Ovary (tissue), 9 donors: ENCODE data around the gene PEPD. TPM values are rescaled to one million over a fixed set of nuclear protein-coding genes. Genes with fewer than 3 reads are reported as not detected.

Source experiments
- DNase-seq, 5 donors: peaks; one replicate each; pipeline ENCODE4 v3.0.0-alpha.2; 2019 to 2020
- H3K27ac ChIP-seq, 2 donors: fragments of 200-600 bp; one replicate each; pipeline versions ENCODE4 v1.5.1 to v1.8.0; 2019 to 2022
- H3K27me3 ChIP-seq: fragments of 200-600 bp; one replicate; pipeline ENCODE4 v1.8.0; 2022
- H3K36me3 ChIP-seq: fragments of 200-600 bp; sonication (generic); one replicate; pipeline ENCODE4 v1.5.1; 2019
- H3K4me1 ChIP-seq: one replicate; pipeline ENCODE4 v1.8.1; 2013; ENCODE audit warnings: mild to moderate bottlenecking, moderate library complexity; ENCODE audit not compliant: insufficient read depth
- H3K4me3 ChIP-seq: fragments of 200-600 bp; sonication (generic); one replicate; pipeline ENCODE4 v1.5.1; 2017
- H3K9me3 ChIP-seq, 2 donors: fragments of 200-600 bp in 1 of 2; sonication (generic) in 1 of 2; one replicate each; pipeline versions ENCODE4 v1.5.1 to v1.8.1; 2013 to 2019; ENCODE audit warnings: mild to moderate bottlenecking in 1 of 2, moderate library complexity in 1 of 2
- EP300 ChIP-seq: sonication (generic); formaldehyde crosslinking; IDR thresholded peaks from one replicate; pipeline ENCODE4 v1.6.1; 2017; ENCODE audit warnings: antibody characterized with exemption
- POLR2A ChIP-seq: fragments of 450-650 bp; IDR thresholded peaks from one replicate; pipeline ENCODE4 v1.6.1; 2017; ENCODE audit warnings: antibody characterized with exemption, mild to moderate bottlenecking, moderate library complexity
- WGBS, 3 donors: extraction: QIAGEN DNeasy Blood & Tissue Kit in 1 of 3; methylation state at CpG; one replicate each; pipeline versions ENCODE4 v1.1.5 to v1.1.7; 2013 to 2017; 5-methylcytosine and 5-hydroxymethylcytosine counted together
- intact Hi-C, 4 donors: fragments of 100-400 bp; cut with DNase I; formaldehyde crosslinking; loops; one replicate each; pipeline versions ENCODE4 v1.11.0 to v1.15.1; 2022 to 2023
- polyA plus RNA-seq, 2 donors: library from polyadenylated mRNA; stranded (reverse); fragments of 200-250 nt in 1 of 2; fragments of 350-450 nt in 1 of 2; fragmentation: Illumina TruSeq in 1 of 2; extraction: RNeasy Lipid Tissue Mini Kit (QIAGEN cat#74804) in 1 of 2; gene quantifications; one replicate each; pipeline ENCODE4 v1.2.3, GENCODE V29; 2013 to 2014
- total RNA-seq, 7 donors: library from RNA; depleted of rRNA in 2 of 7; stranded (reverse); fragments of >200 nt in 2 of 7; fragmentation: NEBNext Ultra II Directional in 3 of 7; extraction: Animal tissue kit (Norgen Biotek cat#: 25700) in 3 of 7; gene quantifications; one replicate each; pipeline versions ENCODE4 v1.1.0 to v1.2.4, GENCODE V29; 2016 to 2023
- TF ChIP-seq, protein P1 (sequence below), 3 donors: fragments of 450-650 bp in 2 of 3; fragments of 200-600 bp in 1 of 3; IDR thresholded peaks; one replicate each; pipeline versions ENCODE4 v1.5.1 to v1.8.0; 2016 to 2022; ENCODE audit warnings: antibody characterized with exemption in 3 of 3, mild to moderate bottlenecking in 1 of 3
- donor health status: DM: no; HTN: no; CAD: no; lungs with moderate emphysema.
- donor health status: DM: no; HTN: no; CAD: no.
- donor health status: Bipolar disorder and iron deficiency.
- donor health status: DM: yes; HTN: yes; CAD: no.
- donor health status: DM: no; HTN: no; CAD: no.
- donor health status: DM: yes; HTN: yes; CAD: no.

The PEPD gene
- total and polyA plus RNA-seq, 9 donors = 38.7 to 66.9 (median 58.9) TPM

DNA sequence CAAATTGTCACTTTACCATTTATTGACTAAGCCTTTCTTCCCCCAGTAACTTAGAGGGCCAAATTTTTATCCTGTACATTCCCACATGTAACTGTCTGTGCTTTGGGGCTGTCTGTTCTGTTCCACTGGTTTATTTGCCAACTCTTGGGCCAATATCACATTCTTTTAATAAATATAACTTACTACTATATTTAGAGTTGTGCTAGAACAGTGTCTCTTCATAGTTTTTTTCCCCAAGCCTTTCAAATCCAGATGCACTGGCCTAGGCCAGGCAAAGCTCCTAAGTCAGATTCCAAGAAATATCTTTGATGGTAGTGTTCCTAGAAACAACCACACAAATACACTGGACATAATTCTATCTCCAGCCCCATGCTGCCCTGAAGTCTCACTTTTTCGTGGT is 164.0 kb downstream of the PEPD start:
- WGBS, 3 donors = 41 to 58% (median 56%) methylated on average over 1 of the region's 1 CpG
- Histone ChIP-seq H3K27me3 (no peaks in the 10 kb centered on the region), H3K27ac (no peak overlapping the region), H3K4me1 (no peaks in the 10 kb centered on the region), H3K36me3 (no peaks in the 10 kb centered on the region), H3K4me3 (no peak overlapping the region), H3K9me3 (no peaks in the 10 kb centered on the region)
- no peak for DNase-seq
- intact Hi-C loops = no loop called here
- no peak for TF ChIP-seq POLR2A
- TF ChIP-seq, protein P1, sequence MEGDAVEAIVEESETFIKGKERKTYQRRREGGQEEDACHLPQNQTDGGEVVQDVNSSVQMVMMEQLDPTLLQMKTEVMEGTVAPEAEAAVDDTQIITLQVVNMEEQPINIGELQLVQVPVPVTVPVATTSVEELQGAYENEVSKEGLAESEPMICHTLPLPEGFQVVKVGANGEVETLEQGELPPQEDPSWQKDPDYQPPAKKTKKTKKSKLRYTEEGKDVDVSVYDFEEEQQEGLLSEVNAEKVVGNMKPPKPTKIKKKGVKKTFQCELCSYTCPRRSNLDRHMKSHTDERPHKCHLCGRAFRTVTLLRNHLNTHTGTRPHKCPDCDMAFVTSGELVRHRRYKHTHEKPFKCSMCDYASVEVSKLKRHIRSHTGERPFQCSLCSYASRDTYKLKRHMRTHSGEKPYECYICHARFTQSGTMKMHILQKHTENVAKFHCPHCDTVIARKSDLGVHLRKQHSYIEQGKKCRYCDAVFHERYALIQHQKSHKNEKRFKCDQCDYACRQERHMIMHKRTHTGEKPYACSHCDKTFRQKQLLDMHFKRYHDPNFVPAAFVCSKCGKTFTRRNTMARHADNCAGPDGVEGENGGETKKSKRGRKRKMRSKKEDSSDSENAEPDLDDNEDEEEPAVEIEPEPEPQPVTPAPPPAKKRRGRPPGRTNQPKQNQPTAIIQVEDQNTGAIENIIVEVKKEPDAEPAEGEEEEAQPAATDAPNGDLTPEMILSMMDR (IDR thresholded peaks at IDR 0.05) = no peak
- TF ChIP-seq EP300 = no peak

DNA sequence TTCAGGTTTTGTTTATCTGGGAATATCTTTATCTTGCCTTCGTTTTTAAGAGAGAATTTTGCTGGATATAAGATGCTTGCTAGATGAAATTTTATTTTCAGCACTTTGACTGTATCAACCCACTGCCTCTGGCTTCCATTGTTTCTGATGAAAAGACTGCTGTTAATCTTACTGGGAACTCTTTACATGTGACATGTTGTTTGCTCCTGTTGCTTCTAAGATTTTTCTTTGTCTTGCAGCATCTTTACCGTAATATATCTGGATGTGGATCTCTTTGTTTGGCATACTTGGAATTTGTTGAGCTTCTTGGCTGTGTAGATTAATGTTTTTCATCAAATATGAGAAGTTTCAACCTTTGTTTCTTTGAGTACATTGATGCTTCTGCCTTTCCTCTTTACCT is 166.1 kb downstream of the PEPD start:
- no peak overlapping the region for H3K4me3 ChIP-seq
- H3K27me3 ChIP-seq = no peaks in the 10 kb centered on the region
- WGBS, 3 donors = 68 to 76% (median 72%) methylated on average over 2 of the region's 2 CpGs
- H3K36me3 ChIP-seq = no peaks in the 10 kb centered on the region
- no peak overlapping the region for H3K27ac ChIP-seq
- intact Hi-C loops = no loop called here
- no peaks in the 10 kb centered on the region for H3K9me3 ChIP-seq
- DNase-seq = no peak
- TF ChIP-seq POLR2A (no peak), EP300 (no peak)
- TF ChIP-seq, protein P1 (IDR thresholded peaks at IDR 0.05) = no peak
- no peaks in the 10 kb centered on the region for H3K4me1 ChIP-seq

DNA sequence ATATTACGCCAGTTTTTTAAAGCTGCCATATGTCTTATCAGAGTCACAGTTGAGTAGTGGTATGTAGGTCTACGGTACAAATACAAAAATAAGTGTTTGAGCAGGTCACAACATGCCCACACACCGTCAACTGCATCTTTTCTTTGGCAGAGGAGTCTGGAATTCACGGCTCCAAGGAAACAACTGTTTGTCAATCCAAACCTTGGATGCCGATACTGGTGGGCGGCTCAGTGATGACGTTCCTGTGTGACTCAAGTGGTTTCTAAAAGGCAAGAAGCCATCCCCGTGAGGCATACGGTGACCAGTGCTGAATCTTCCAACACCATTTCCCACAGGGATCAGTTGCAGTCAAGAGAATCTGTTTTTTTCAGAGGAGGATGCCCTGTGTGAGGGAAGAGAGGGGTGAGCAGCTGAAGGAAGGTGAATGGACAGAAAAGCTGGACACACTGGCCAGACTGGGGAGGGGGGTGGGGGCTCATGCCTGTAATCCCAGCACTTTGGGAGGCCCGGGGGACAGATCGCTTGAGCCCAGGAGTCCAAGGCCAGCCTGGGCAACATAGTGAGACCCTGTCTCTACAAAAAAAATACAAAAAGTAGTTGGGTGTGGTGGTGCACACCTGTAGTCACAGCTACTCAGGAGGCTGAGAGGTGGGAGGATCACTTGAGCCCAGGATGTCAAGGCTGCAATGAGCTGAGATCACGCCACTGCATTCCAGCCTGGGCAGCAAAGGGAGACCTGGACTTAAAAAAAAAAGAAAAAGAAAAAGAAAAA is 170.9 kb downstream of the PEPD start:
- H3K4me3 ChIP-seq = no peak overlapping the region
- 65 to 68% (median 67%) methylated on average over 12 of the region's 12 CpGs for WGBS, 3 donors
- no peak for TF ChIP-seq POLR2A
- TF ChIP-seq, protein P1 (IDR thresholded peaks at IDR 0.05) = no peak
- no peak for TF ChIP-seq EP300
- no peak for DNase-seq
- H3K27me3 ChIP-seq = no peaks in the 10 kb centered on the region
- H3K36me3 ChIP-seq = no peaks in the 10 kb centered on the region
- no peaks in the 10 kb centered on the region for H3K4me1 ChIP-seq
- H3K27ac ChIP-seq = no peak overlapping the region
- intact Hi-C loops = no loop called here
- no peaks in the 10 kb centered on the region for H3K9me3 ChIP-seq

DNA sequence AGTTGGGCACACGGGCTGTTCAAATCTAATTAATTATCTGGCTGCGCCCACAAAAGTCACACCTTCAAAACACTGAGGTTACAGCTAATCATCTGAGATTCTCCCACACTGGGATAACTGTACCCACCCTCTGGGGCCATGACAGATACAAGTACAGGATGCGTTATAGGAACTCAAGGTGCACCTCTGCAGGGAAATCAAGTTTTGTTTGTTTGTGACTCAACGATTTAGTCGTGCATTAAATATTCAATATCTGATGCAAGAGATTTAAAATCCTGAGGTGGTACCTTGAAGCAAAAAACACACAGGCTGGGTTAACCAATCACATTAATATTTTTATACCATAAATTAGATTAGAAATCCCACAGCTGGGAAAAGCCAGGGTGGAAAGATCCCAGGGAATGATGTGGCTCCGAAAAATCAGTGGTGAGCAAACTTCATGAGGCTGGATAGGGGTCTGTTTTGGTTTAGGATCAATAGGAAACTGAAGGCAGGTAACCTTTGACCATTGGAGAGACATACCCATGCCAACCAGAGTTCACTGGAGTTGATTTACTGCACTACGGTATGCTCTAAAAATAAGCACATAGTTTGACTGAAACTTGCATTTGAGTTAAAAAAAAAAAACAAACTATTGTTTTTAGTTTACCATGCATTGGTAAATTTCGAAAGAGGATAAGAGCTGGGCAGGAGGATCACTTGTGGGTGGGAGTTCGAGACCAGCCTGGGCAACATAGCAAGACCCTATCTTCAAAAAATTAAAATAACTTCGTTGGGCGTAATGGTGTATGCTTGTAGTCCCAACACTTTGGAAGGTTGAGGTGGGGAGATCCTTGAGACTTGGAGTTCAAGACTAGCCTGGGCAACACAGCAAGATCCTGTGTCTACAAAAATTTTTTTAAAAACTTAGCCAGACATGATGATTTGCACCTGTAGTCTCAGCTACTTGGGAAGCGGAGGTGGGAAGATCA is 172.0 kb downstream of the PEPD start:
- H3K4me3 ChIP-seq = no peak overlapping the region
- TF ChIP-seq, protein P1 (IDR thresholded peaks at IDR 0.05) = no peak
- no peak for TF ChIP-seq EP300
- H3K36me3 ChIP-seq = no peaks in the 10 kb centered on the region
- no peaks in the 10 kb centered on the region for H3K4me1 ChIP-seq
- no peaks in the 10 kb centered on the region for H3K9me3 ChIP-seq
- no peak for DNase-seq
- no peaks in the 10 kb centered on the region for H3K27me3 ChIP-seq
- 65 to 72% (median 66%) methylated on average over 12 of the region's 12 CpGs for WGBS, 3 donors
- no peak overlapping the region for H3K27ac ChIP-seq
- intact Hi-C loops = no loop called here
